GM21423 (cell line): Measurements from ENCODE around the gene NTNG2.

Source experiments
- ATAC-seq: cut with Tn5 transposase; IDR thresholded peaks from one replicate; pipeline ENCODE4 v1.9.1; 2021; ENCODE audit warnings: mild to moderate bottlenecking, moderate library complexity; ENCODE audit not compliant: unreplicated experiment

NTNG2 gene

GRCh38 chr9:132233138-132233537 lies 71.3 kb downstream of the NTNG2 start:
- ATAC-seq = no peak

DNA sequence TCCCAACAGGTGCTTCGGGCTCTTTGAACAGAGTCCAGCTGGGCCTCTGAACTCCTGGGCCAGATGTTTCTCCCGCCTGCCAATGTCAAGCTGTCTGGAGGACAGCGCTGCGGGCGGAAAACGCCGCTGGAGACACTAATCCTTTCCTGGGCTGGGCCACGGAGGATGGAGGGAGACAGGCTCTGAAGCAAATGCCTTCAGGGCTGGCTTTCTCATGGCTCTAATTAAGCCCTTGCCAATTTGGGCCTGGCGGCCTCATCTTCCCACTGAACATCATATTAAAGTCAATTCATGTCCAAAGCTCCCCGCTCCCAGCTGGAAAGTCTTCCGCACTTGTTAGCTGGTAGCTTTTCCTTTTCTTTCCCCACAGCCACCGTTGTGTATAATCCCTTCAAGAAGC lies 72.7 kb downstream of the NTNG2 start:
- ATAC-seq = no peak

DNA sequence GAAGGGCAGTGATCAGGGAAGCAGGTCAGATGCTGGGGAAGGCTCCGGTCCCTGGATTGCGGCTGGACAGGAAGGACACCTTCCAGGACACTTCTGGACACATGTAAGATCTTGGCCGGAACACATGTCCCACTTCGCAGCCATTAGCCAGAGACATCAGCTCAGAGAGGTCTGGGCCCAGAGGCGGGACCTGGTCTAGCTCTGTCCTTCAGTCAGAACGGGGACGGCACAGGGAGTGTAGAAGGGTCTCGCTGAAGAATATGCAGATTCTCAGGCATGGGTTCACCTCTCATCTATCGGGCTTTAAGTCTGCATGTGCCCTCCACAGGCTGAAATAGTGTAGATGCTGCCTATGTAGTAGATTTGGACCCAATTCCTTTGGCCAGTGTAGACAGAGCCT lies 73.3 kb downstream of the NTNG2 start:
- no peak for ATAC-seq

- ATAC-seq = no peak
Measured at GRCh38 chr9:132235894-132236661, 74.2 kb downstream of the NTNG2 start.

DNA sequence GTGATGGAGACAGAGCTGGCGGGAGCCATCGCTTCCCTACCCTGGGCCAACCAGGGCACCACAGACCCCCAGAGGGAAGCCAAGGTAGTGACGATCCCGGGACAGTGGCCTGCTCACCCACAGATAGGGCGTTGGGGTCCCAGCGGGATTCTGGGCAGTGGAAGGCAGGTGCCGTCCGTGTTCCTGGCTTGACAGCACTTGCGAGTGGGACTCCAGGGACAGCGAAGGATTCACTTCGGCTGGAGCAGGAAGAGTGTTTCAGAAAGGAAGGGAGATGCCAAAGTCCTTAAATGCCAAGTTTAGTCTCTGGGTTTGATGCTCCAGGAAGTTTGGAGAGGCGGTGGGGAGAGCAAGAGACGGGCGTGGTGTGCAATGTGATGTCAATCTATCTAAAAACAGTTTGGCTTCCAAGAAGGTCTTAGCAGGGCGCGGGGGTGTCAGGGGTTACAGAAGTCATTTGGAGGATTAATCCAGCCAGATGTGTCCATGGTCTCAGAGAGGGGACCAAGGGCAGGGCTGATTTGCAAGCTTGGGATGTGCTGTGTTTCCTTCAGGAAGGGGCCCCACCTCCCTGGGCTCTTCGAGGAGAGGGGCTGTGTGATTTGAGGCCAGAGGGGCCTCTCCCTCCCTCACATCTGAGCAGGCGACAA lies 74.9 kb downstream of the NTNG2 start:
- no peak for ATAC-seq

DNA sequence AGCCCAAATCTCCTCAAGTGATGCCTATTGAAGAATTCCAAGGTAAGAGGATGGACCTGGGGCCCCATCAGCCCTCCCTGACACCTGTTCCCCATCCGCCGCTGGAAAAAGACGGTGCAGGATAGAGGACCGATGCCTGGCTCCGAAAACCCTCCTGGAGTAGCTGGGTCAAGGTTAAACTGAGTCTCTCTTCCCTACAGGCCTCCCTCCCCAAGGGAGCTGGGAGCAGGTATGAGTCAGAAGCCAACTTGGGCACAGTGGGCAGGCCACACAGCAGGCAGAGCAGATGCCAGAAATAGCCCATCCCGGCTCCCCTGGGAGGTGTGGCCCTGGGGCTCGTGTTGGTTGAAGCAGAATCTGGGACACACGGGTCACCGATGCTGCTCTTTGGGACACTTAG lies 75.6 kb downstream of the NTNG2 start:
- no peak for ATAC-seq

DNA sequence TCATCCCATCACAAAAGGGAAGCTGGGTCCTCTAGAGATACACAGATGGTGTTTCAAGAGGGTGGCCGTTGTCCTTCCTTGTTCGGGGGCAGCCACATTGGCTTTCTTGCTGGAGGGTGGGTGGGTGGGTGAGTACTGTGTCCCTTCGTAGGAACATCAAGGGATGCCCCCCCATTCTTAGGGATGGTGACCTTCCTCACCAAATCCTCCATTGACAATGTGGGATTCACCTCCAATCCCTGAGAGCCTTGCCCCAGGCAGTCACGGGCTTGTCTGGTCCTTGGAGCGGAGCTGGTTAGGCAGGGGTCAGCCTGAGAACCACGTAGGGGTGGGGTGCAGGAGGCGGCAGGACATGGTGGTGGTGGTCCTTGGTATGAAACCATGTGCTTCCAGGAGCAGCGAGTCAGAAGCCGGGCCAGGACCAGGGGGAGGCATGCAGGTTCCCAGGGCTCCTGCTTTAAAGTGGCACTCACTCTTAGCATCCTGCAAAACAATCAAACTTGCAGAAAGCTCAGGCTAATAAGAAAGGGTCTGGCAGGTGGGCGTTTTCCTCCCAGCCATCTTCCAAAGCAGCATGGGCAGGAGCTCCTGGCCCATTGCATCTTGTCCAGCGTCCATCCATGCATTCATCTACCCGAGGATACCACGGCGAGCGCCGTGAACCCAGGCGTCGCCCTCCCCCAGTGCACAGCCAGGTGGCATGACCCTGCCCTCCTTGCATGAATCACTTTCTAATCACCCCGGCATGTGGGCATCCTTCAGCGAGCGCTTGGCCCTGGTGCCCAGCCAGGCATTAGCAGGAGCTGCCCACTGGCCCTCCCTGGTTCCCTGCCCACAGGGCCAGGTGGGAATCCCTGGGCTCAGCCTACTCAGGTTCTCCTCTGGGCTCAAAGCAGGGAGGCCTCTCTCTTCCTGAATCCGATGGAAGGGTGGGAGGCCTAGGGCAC lies 76.4 kb downstream of the NTNG2 start:
- ATAC-seq = no peak

DNA sequence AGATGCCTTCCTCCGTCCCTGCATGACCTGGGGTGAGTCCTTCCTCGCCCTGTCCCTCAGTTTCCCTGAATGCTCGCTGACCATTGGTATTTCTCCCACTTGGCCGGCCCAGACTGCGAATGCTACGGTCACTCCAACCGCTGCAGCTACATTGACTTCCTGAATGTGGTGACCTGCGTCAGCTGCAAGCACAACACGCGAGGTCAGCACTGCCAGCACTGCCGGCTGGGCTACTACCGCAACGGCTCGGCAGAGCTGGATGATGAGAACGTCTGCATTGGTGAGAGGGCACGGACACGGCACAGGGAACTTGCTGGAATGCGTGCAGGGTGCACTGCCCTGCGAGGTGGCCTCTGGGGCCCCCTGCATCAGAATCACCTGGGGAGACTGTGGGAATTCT lies 77.1 kb downstream of the NTNG2 start:
- ATAC-seq = no peak

DNA sequence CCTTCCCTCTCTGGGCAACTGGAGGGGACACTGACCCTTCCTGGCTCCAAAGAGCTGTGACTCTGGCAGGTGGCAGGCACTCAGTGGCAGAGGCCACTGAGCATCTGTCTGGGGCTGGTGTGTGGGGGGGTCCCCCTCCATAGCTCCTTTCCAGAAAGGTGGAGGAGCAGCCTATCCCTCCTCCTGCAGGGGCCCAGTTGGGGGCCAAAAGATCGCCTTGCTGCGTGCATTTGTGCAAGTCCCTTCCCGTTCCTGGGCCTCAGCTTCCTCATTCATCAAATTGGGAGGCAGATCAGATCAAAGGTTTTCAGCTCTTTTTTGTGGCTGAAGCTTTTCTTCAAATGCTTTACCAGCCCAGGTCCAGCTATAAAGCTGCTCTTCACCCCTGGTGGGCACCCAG lies 77.7 kb downstream of the NTNG2 start:
- ATAC-seq = no peak

- ATAC-seq = no peak
Measured at GRCh38 chr9:132239999-132240840, 78.4 kb downstream of the NTNG2 start.

- ATAC-seq = peak; percentile 72
Measured at GRCh38 chr9:132240841-132241482, 79.1 kb downstream of the NTNG2 start.

GRCh38 chr9:132241483-132241839 lies 79.6 kb downstream of the NTNG2 start:
- no peak for ATAC-seq

DNA sequence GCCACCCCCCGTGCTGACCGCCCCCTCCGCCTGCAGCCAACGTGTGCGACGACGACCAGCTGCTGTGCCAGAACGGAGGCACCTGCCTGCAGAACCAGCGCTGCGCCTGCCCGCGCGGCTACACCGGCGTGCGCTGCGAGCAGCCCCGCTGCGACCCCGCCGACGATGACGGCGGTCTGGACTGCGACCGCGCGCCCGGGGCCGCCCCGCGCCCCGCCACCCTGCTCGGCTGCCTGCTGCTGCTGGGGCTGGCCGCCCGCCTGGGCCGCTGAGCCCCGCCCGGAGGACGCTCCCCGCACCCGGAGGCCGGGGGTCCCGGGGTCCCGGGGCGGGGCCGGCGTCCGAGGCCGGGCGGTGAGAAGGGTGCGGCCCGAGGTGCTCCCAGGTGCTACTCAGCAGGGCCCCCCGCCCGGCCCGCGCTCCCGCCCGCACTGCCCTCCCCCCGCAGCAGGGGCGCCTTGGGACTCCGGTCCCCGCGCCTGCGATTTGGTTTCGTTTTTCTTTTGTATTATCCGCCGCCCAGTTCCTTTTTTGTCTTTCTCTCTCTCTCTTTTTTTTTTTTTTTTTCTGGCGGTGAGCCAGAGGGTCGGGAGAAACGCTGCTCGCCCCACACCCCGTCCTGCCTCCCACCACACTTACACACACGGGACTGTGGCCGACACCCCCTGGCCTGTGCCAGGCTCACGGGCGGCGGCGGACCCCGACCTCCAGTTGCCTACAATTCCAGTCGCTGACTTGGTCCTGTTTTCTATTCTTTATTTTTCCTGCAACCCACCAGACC lies 80.2 kb downstream of the NTNG2 start:
- ATAC-seq = no peak

- ATAC-seq = no peak
Measured at GRCh38 chr9:132242621-132243155, 80.8 kb downstream of the NTNG2 start.

- no peak for ATAC-seq
Measured at GRCh38 chr9:132243156-132244074, 81.6 kb downstream of the NTNG2 start.

GRCh38 chr9:132244582-132245455 lies 83.0 kb downstream of the NTNG2 start:
- ATAC-seq = no peak

DNA sequence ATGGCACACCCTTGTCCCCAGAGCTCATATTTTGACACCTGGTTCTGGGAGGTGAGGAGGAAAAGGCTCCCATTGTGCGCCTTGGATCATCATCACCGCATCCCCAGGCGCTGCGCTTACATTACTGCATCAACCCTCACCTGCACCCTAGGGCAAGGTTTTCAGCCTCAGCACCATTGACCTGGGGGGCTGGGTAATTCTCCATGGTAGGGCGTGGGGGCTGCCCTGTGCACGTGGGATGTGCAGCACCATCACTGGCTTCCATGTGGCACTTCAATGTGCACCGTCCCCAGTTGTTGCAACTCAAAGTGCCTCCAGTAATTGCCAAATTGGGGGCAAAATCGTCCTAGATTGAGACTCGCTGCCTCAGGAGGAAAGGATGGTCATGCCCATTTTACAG lies 83.6 kb downstream of the NTNG2 start:
- no peak for ATAC-seq
